IPS DF 19.7 (cell line): ENCODE results near the gene UCHL3.
"Not testable (repeated sequence)": the region's sequence is repeated elsewhere in the genome, so short reads cannot be mapped to it uniquely, and the experiment has no call there.

Experiments
- DNase-seq: peaks from one replicate; pipeline ENCODE4 v3.0.0-alpha.2; 2013; ENCODE audit warnings: low read depth, low spot score

UCHL3 gene

GRCh38 chr13:75549262-75550158 is at the start of gene UCHL3:
Gene UCHL3 (plus strand): TSS chr13:75549791. CDS start chr13:75549821, 30 bp downstream.
- DNase-seq, result peak; percentile 78

- DNase-seq, result no peak
Measured at GRCh38 chr13:75505327-75505726, 44.3 kb upstream of the UCHL3 start.

GRCh38 chr13:75506018-75506417 is 43.6 kb upstream of the UCHL3 start:
- no peak for DNase-seq

GRCh38 chr13:75507027-75508001 is 42.3 kb upstream of the UCHL3 start:
- DNase-seq, result no peak

- no peak for DNase-seq
Measured at GRCh38 chr13:75508002-75508548, 41.5 kb upstream of the UCHL3 start.

GRCh38 chr13:75511051-75511625 is 38.5 kb upstream of the UCHL3 start:
- DNase-seq, result no peak

- DNase-seq, result no peak
Measured at GRCh38 chr13:75512253-75512652, 37.3 kb upstream of the UCHL3 start.

GRCh38 chr13:75513271-75513670 is 36.3 kb upstream of the UCHL3 start:
- no peak for DNase-seq

GRCh38 chr13:75514080-75514995 is 35.3 kb upstream of the UCHL3 start:
- DNase-seq, result no peak

- DNase-seq, result no peak
Measured at GRCh38 chr13:75518439-75519088, 31.0 kb upstream of the UCHL3 start.

GRCh38 chr13:75521956-75522355 is 27.6 kb upstream of the UCHL3 start:
- no peak for DNase-seq

- no peak for DNase-seq
Measured at GRCh38 chr13:75530549-75530961, 19.0 kb upstream of the UCHL3 start.

GRCh38 chr13:75533861-75534260 is 15.7 kb upstream of the UCHL3 start:
- no peak for DNase-seq

GRCh38 chr13:75537401-75538365 is 11.9 kb upstream of the UCHL3 start, which contains the start of gene COMMD6:
Gene COMMD6 (minus strand): TSS chr13:75537841. CDS start chr13:75537805, 36 bp downstream.
- DNase-seq, result peak; percentile 86

- no peak for DNase-seq
Measured at GRCh38 chr13:75541287-75541686, 8.3 kb upstream of the UCHL3 start.

- DNase-seq, result no peak
Measured at GRCh38 chr13:75541961-75542360, 7.6 kb upstream of the UCHL3 start.

- no peak for DNase-seq
Measured at GRCh38 chr13:75544681-75545330, 4.8 kb upstream of the UCHL3 start.

GRCh38 chr13:75545386-75545785 is 4.2 kb upstream of the UCHL3 start:
- not testable (repeated sequence) for DNase-seq
